Forelimb muscle (tissue), 1 donor: ENCODE measurements around the gene KERA. TPM values are rescaled to one million over a fixed set of nuclear protein-coding genes. Genes with fewer than 3 reads are reported as not detected.
"Not testable (repeated sequence)": the region's sequence is repeated elsewhere in the genome, so short reads cannot be mapped to it uniquely, and the experiment has no call there.

ENCODE experiments used
- DNase-seq: peaks from one replicate; pipeline ENCODE4 v3.0.0-alpha.2; 2013; ENCODE audit warnings: low read depth
- polyA plus RNA-seq: library from polyadenylated mRNA; unstranded; fragments of 120-200 nt; gene quantifications from one replicate; pipeline ENCODE4 v1.2.1, GENCODE V29; 2013; ENCODE audit not compliant: insufficient read length

The KERA gene
- 38.1 TPM for polyA plus RNA-seq

DNA sequence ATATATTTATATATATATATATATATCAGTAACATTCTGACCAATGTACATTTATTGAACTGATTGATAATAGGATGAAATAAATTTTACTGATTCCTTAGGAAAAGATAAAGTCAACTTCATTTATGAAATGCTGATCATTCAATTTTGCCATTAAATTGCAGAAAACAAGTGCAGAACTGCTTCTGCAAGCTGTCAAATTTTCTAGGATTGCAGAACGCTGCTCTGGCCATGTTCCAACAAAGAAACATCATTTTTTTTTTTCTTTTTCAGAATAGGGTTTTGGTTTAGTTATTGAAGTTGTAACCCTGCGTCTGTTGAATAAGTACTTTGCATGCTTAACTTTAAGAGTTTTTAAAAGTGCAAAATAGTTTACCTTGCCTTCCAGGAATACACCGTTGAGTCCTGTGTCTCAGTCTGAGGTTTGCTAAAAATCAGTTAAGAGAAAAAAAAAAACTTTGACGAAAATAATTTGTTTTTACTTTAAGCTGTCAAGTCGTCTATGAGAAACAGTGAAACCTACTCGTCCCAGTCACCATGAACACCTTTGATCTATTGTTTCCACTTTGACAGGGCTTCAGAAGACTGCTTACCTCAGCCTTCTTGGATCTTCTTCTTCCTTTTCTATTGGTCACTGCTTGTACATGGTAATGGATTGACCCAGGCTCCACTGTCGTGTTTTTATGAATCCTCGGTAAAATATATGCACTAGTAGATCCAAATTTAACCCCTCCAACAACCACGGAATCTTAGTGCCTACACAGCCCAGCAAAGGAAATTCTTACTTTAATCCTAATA lies at the start of gene KERA:
Gene KERA, minus strand, starts transcription at position 657 of the 798 bp plus-strand sequence. CDS start 1,743 bp downstream, outside the sequence.
- DNase-seq: no peak

DNA sequence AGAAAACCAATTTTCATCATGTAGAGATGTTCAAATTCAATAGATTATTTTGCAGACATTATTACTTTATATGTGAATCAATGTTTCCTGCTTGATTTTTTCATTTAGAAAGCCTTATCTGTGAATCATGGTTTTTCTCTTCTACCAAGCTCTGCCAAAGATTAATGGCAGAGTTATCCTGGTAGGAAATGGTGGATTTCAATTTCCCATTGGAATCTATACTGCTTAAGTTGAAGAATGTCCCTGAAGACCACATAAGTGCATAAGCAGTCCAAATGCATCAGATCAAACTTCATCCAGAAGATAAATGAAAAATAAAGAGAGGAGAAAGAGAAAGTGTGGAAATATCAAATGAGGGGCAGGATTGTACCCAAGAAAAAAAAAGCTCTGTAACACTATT lies 48.5 kb upstream of the KERA start:
- no peak for DNase-seq

DNA sequence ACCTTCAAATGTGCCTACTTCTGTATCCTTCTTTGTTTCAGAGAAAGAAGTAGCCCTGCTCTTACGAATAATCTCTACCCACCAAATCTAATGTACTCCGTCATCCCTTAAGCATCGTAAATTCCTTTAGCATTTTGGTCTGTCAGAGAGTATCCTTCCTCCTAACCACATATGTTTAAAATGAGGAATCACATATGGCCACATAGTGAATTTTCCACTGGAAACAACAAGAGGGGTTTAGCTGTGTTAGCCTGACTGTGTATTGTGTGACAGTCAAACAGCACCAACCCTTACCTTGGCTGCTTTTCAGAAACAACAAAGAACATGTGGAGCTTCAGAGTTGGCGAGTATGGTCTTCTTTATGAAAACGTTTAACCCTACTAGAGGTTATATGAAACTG lies 48.0 kb upstream of the KERA start:
- no peak for DNase-seq

GRCh38 chr12:91104812-91105466 lies 47.1 kb upstream of the KERA start:
- DNase-seq: no peak

DNA sequence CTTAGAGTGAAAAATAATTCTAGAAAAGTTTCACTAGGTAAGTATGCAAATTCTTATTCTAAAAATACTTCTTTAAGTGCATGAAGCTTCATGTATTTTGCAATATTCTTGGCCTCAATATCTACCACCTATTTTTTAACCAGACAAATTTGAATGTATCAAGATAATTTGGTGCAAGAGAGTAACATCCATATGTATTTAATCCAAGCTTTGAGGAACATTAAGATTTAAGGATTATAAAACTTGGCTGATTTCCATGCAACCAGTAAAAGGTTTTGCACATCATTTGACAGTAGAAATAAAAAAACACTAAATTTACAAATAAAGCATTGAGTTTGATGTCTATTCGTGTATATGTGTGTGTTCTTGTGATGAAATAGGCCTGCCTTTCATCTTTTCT lies 45.8 kb upstream of the KERA start:
- no peak for DNase-seq

DNA sequence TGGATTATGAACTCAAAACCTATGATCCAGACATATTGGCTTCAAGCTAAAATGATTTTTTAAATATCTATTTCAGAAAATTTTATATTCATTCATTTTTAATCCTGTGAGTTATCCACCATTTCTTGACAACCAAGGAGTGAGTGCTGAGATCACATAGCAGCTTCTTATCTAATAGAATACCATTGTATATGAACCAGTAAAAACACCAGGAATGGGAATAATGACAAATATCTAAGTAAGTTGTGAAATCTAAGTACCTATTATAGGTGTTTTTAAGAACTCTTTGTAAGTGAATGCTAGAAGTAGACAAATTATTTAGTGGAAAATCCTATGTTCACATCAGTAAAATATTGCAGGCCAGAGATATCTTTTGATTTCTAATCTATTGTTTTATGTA lies 45.3 kb upstream of the KERA start:
- DNase-seq: no peak

- DNase-seq: no peak
These were observed 43.1 kb upstream of the KERA start for GRCh38 chr12:91100906-91101305.

DNA sequence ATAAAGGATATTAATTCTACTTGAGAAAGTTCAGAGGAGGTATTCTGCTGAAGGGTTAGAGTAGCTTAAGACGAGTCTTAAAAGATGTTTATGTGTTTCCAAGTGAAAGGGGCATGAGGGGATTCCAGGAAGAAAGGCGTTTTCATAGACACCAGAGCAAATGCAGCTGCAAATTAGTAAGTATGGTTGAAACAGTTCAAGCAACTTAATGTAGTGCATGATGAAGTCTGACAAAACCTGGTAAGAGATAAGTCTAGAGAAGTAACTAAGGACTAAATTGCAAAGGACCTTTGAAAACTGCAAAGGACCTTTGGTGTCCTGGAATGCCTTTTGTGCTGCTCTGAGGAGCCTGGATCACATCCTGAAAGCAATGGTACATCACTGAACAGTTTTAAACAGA lies 42.0 kb upstream of the KERA start:
- no peak for DNase-seq

- DNase-seq: no peak
These were observed 41.5 kb upstream of the KERA start for GRCh38 chr12:91099341-91099740.

- DNase-seq: no peak
These were observed 41.1 kb upstream of the KERA start for GRCh38 chr12:91098941-91099340.

DNA sequence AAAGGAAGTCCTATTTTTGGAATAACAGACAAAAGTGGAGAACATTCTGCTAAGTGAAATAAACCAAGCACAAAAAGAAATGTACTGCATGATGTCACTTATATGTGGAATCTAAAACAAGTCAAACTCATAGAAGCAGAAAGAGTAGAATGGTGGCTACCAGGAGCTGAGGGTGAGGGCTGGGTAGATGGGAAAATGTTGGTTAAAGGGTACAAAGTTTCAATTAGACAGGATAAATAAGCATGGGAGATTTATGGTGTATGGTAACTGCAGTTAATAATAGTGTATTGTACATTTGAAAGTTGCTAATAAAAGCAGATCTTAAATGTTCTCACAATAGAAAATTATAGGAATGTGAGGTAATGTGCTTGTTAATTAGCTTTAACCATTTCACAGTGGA lies 40.6 kb upstream of the KERA start:
- DNase-seq: no peak

GRCh38 chr12:91094957-91095356 lies 37.1 kb upstream of the KERA start:
- no peak for DNase-seq

GRCh38 chr12:91094032-91094662 lies 36.3 kb upstream of the KERA start:
- DNase-seq: no peak

DNA sequence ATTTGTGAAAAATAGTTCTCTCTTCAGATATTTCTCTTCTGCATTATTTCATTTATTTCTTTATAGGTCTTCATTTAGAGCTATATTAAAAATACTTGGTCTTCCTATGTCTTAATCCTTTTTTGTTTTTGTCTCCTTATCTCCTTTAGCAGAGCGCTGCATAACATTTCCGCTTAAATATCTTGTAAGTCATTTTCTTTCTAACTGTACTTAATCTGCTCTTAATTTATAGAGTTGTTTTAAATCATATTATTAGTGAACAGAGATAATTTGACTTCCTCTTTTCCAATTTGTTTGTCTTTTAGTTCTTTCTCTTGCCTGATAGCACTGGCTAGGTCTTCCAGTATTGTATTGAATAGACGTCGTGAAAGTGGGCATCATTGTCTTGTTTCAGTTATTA lies 35.5 kb upstream of the KERA start:
- no peak for DNase-seq

GRCh38 chr12:91091916-91092715 lies 34.3 kb upstream of the KERA start:
- no peak for DNase-seq

GRCh38 chr12:91089953-91090352 lies 32.1 kb upstream of the KERA start:
- not testable (repeated sequence) for DNase-seq

DNA sequence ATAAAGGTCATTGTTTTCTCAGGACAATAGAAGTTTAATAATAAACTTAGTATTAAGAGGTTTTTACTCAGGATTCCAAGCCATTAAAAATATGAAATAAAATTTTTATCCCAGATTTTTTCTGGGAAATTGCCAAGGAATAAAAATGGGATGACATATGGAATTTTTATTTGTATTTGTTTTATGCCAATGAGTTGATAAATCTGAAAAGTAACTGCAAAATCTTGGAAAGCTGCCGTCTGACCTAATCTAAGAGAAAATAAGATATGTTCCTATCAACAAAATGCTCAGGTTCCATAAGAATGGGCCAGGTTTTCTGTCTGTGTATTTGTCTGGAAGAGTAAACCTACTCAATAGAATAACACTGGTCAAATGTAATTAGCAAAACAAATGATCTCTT lies 22.2 kb upstream of the KERA start:
- DNase-seq: no peak

- DNase-seq: no peak
These were observed 20.7 kb upstream of the KERA start for GRCh38 chr12:91078501-91078900.

- DNase-seq: no peak
These were observed 19.6 kb upstream of the KERA start for GRCh38 chr12:91077228-91077954.

DNA sequence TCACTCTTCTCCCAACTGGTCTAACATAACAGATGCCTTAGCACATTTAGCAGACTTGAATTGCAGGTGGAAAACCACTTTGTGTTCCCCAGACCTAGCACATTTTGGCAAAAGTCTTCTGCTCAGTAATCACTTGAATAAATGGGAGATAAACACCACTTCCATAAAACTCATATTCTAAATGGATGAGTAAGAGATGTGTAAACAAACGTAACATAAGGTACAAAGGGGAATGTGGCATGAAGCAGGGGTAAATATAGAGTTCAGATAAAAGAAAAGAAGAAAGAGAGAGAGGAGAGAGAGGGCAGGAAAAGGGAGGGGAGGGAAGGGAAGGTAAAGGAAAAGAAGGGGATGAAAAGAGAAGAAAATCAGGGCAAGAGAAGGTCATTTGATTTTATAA lies 17.0 kb upstream of the KERA start:
- no peak for DNase-seq

GRCh38 chr12:91074154-91074709 lies 16.4 kb upstream of the KERA start:
- no peak for DNase-seq
